HCEC 1CT (cell line): Measurements from ENCODE around the gene TMEM145.
A peak's percentile ranks its signal among the peaks of the same experiment; 100 is the strongest.

Source experiments
- DNase-seq: peaks from one replicate; pipeline ENCODE4 v3.0.0-alpha.2; 2017

The TMEM145 gene

DNA sequence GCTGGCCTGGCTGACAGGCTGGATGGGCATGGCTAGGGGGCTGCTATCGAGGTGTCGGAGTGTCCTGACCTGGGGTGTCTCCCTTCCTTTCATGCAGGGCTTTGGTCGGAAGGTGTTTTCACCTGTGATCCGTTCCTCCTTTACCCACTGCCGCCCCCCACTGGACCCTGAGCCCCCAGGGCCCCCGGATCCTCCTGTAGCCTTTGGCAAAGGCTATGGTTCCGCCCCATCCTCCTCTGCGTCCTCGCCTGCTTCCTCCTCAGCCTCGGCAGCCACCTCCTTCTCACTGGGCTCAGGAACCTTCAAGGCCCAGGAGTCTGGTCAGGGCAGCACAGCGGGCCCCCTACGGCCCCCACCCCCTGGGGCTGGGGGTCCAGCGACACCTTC is 23.0 kb upstream of the TMEM145 start:
- no peak for DNase-seq

- DNase-seq, result no peak
Observed at GRCh38 chr19:42290523-42291434, 22.3 kb upstream of the TMEM145 start.

GRCh38 chr19:42291435-42291810 is 21.7 kb upstream of the TMEM145 start:
- no peak for DNase-seq

GRCh38 chr19:42292042-42292960 is 20.8 kb upstream of the TMEM145 start:
- DNase-seq, result no peak

- DNase-seq, result no peak
Observed at GRCh38 chr19:42292963-42293362, 20.1 kb upstream of the TMEM145 start.

DNA sequence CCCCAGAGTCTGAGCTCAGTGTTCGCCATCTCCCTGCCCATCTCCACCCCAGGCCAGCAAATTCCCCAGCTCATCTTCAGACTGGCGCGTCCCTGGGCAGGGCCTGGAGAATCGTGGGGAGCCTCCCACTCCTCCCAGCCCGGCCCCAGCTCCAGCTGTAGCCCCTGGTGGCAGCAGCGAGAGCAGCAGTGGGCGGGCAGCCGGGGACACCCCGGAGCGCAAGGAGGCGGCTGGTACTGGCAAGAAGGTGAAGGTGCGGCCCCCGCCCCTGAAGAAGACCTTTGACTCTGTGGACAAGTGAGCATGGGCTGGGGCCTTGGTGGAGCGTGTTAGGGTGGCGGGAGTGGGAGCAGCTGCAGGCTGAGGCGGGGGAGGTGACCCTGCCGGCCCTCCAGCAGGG is 19.6 kb upstream of the TMEM145 start:
- DNase-seq, result no peak

DNA sequence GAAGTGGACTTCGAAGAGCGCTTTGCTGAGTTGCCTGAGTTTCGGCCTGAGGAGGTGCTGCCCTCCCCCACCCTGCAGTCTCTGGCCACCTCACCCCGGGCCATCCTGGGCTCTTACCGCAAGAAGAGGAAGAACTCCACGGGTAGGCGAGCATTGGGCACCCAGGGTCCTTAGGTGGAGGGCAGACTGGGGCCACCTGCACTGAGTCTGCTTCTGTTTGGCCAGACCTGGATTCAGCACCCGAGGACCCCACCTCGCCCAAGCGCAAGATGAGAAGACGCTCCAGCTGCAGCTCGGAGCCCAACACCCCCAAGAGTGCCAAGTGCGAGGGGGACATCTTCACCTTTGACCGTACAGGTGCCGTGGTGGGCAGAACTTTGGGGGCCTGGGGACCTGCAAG is 19.2 kb upstream of the TMEM145 start:
- no peak for DNase-seq

DNA sequence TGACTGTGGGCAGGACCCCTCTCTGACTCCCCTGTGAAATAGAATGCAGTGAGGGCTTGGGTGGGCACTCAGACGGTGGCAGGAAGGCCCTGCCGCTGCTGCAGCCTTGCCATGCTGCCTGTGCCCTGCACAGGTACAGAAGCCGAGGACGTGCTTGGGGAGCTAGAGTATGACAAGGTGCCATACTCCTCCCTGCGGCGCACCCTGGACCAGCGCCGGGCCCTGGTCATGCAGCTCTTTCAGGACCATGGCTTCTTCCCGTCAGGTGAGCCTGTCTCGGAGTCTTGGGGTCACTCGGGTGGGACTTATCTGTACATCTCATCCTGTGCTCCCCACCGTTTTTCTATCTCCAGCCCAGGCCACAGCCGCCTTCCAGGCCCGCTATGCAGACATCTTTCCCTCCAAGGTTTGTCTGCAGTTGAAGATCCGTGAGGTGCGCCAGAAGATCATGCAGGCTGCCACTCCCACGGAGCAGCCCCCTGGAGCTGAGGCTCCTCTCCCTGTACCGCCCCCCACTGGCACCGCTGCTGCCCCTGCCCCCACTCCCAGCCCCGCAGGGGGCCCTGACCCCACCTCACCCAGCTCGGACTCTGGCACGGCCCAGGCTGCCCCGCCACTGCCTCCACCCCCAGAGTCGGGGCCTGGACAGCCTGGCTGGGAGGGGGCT is 18.5 kb upstream of the TMEM145 start:
- DNase-seq, result no peak

- DNase-seq, result no peak
Observed at GRCh38 chr19:42295342-42295741, 17.8 kb upstream of the TMEM145 start.

- DNase-seq, result peak; percentile 34
Observed at GRCh38 chr19:42295831-42296525, 17.1 kb upstream of the TMEM145 start.

GRCh38 chr19:42297039-42297438 is 16.1 kb upstream of the TMEM145 start:
- no peak for DNase-seq

DNA sequence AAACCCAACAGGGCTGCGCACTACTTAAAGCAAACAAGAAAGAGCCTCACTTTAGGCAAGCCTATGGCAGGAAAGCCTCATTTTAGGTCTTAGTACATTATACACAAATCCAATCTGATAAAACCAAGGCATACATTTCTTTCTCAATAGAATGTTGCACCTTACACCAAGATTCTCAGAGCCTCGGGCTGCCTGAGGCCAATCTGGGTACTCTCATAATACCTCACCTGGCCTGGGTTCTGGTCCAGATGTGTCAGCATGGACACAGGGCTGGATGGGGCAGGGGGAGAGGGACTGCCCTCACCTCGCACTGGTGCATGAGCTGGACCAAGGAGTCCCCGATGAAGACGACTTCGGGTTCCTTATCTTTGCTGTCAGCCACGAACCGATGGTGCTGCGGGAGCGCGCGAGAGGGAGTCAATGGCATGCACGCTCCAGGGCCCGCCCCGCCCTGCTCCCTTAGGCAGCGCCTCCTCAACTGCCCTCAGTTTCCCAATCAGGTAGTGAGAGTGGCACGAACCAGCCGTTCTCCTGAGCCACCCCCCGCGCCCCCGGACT is 11.4 kb upstream of the TMEM145 start, which contains the start of gene PRR19:
Gene PRR19, plus strand, starts transcription at position 487 of the 558 bp plus-strand sequence. CDS start 7,453 bp downstream, outside the sequence.
- DNase-seq, result no peak

DNA sequence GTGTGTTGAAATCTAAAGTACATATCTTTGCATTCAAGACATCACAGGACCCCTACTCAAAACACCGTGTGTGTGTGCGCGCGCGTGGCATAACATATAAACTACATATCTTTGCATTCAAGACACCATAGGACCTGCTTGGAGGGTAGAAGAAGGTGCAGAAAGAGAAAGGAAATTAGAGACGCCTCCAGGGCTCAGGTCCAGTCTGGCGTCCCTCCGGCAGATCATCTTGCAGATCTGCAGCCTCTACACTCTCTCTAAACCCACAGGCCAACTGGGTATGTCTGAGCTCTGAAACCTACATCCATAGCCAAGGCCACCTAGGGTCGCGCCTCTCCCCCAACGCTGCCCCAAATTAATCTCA is 10.0 kb upstream of the TMEM145 start:
- no peak for DNase-seq

DNA sequence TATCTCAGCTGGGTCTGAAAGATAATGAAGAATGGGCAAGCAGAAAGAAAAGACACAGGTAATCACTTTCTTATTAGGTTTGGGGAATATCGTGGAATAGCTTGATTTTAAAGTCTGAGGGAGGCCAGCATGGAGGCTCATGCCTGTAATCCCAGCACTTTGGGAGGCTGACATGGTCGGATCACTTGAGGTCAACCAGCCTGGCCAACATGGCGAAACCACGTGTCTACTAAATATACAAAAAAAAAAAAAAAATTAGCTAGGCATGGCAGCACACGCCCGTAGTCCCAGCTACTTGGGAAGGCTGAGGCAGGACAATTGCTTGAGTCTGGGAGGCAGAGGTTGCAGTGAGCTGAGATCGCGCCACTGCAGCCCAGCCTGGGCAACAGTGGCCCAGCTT is 9.2 kb upstream of the TMEM145 start:
- no peak for DNase-seq

- no peak for DNase-seq
Observed at GRCh38 chr19:42306646-42307045, 6.5 kb upstream of the TMEM145 start.

GRCh38 chr19:42309686-42310085 is 3.4 kb upstream of the TMEM145 start:
- DNase-seq, result no peak

- no peak for DNase-seq
Observed at GRCh38 chr19:42311657-42312056, 1.5 kb upstream of the TMEM145 start.

- DNase-seq, result no peak
Observed at GRCh38 chr19:42312370-42312769, 739 bp upstream of the TMEM145 start.

- no peak for DNase-seq
Observed at GRCh38 chr19:42313840-42314755, 989 bp downstream of the TMEM145 start.

- DNase-seq, result no peak
Observed at GRCh38 chr19:42315024-42315423, 1.9 kb downstream of the TMEM145 start.
